A673 (cell line): ENCODE measurements around the gene TTC33.

Experiments
- CTCF ChIP-seq: fragments of 300-800, 200-600 bp; sonication (generic); conservative IDR thresholded peaks from 2 replicates; pipeline ENCODE4 v1.5.1; 2017; ENCODE audit warnings: low read depth, mild to moderate bottlenecking, antibody characterized with exemption, low read length, moderate library complexity, mixed read lengths
- EZH2 ChIP-seq: fragments of 200-600 bp; sonication (generic); IDR thresholded peaks from 2 replicates; pipeline ENCODE4 v1.6.1; 2017; ENCODE audit warnings: borderline replicate concordance, low read depth, mild to moderate bottlenecking, mixed read lengths, antibody characterized with exemption, low read length; ENCODE audit not compliant: poor library complexity, severe bottlenecking

GRCh38 chr5:40606077-40606765 is 149.5 kb downstream of the TTC33 start:
- TF ChIP-seq EZH2: no peak
- no peak for TF ChIP-seq CTCF
